HG03378 (cell line): ENCODE measurements around the gene GSTT4.
A peak's percentile ranks its signal among the peaks of the same experiment; 100 is the strongest.
"Not testable (repeated sequence)": the region's sequence is repeated elsewhere in the genome, so short reads cannot be mapped to it uniquely, and the experiment has no call there.

Experiments
- ATAC-seq: cut with Tn5 transposase; IDR thresholded peaks from one replicate; pipeline ENCODE4 v1.9.1; 2021; ENCODE audit warnings: mild to moderate bottlenecking, moderate library complexity; ENCODE audit not compliant: unreplicated experiment

GSTT4 gene

GRCh38 chr22:24026056-24026455 lies 20.8 kb upstream of the GSTT4 start:
- no peak for ATAC-seq

- no peak for ATAC-seq
Observed at GRCh38 chr22:24025475-24025874, 20.2 kb upstream of the GSTT4 start.

- ATAC-seq = no peak
Observed at GRCh38 chr22:24024354-24024753, 19.1 kb upstream of the GSTT4 start.

- no peak for ATAC-seq
Observed at GRCh38 chr22:24023204-24023789, 18.0 kb upstream of the GSTT4 start.

- ATAC-seq = no peak
Observed at GRCh38 chr22:24021304-24021703, 16.1 kb upstream of the GSTT4 start.

GRCh38 chr22:24016156-24016555 lies 10.9 kb upstream of the GSTT4 start:
- ATAC-seq = no peak

GRCh38 chr22:24011735-24012068 lies 6.4 kb upstream of the GSTT4 start:
- peak; percentile 5 for ATAC-seq

GRCh38 chr22:24010018-24010391 lies 4.8 kb upstream of the GSTT4 start:
- ATAC-seq = no peak

- no peak for ATAC-seq
Observed at GRCh38 chr22:24009227-24010017, 4.2 kb upstream of the GSTT4 start.

- no peak for ATAC-seq
Observed at GRCh38 chr22:24008381-24009226, 3.4 kb upstream of the GSTT4 start.

- no peak for ATAC-seq
Observed at GRCh38 chr22:24008022-24008283, 2.7 kb upstream of the GSTT4 start.

GRCh38 chr22:24007253-24008021 lies 2.2 kb upstream of the GSTT4 start:
- no peak for ATAC-seq

- no peak for ATAC-seq
Observed at GRCh38 chr22:24006914-24007214, 1.6 kb upstream of the GSTT4 start.

- no peak for ATAC-seq
Observed at GRCh38 chr22:24006207-24006913, 1.1 kb upstream of the GSTT4 start.

GRCh38 chr22:24003887-24004286 lies 1.4 kb downstream of the GSTT4 start:
- ATAC-seq = no peak

- ATAC-seq = no peak
Observed at GRCh38 chr22:24002851-24003250, 2.4 kb downstream of the GSTT4 start.

- no peak for ATAC-seq
Observed at GRCh38 chr22:24002272-24002671, 3.0 kb downstream of the GSTT4 start.

- ATAC-seq = no peak
Observed at GRCh38 chr22:24001314-24001713, 3.9 kb downstream of the GSTT4 start.

- not testable (repeated sequence) for ATAC-seq
Observed at GRCh38 chr22:23999779-24000178, 5.5 kb downstream of the GSTT4 start.

GRCh38 chr22:23997092-23997491 lies 8.2 kb downstream of the GSTT4 start:
- ATAC-seq = no peak

- not testable (repeated sequence) for ATAC-seq
Observed at GRCh38 chr22:23993581-23994177, 11.6 kb downstream of the GSTT4 start.
